Hepatocyte (in vitro differentiated cells): ENCODE results near the gene LACC1.

Experiments used
- CTCF ChIP-seq: fragments of 200-600 bp; sonication (generic); IDR thresholded peaks from 2 replicates; pipeline ENCODE4 v1.5.1; 2016; ENCODE audit warnings: antibody characterized with exemption, mild to moderate bottlenecking; ENCODE audit not compliant: poor library complexity
- EZH2 ChIP-seq: fragments of 200-600 bp; sonication (generic); IDR thresholded peaks from 2 replicates; pipeline ENCODE4 v1.6.1; 2016; ENCODE audit warnings: antibody characterized with exemption, mild to moderate bottlenecking, borderline replicate concordance
- EZH2phosphoT487 ChIP-seq: fragments of 200-600 bp; sonication (generic); IDR thresholded peaks from one replicate; pipeline ENCODE4 v1.6.1; 2018; ENCODE audit warnings: antibody characterized with exemption, mild to moderate bottlenecking, low read depth, moderate library complexity; ENCODE audit not compliant: unreplicated experiment, severe bottlenecking

GRCh38 chr13:43864921-43865320 lies 14.8 kb upstream of the LACC1 start:
- TF ChIP-seq CTCF (no peak), EZH2 (no peak), EZH2phosphoT487 (no peak)
